DMS53 treated with DMSO at 0.1 percent for 48 hours (cell line): ENCODE measurements around the gene KCNA5.

ENCODE experiments used
- DNase-seq: peaks from one replicate; lab custom pipeline; 2025; ENCODE audit not compliant: unreplicated experiment; lab: John Stamatoyannopoulos, UW

Gene KCNA5

DNA sequence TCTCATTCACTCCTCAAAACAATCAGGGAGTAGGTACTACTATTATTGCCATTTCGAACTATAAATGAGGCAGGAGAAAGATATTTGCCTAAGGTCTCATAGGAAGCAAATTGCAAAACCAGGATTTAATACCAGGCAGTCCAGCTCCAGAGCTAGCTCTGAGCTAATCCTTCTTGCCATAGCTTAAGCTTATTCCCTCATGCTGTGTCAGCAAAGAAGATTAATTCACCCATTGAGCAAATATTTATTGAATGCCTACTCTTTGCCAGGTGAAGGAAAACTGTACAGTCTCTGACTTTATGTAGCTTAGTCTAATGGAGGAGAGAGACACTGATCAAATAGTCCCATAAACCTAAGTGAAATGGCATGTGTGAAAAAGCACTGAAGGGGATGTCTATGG lies 19.5 kb downstream of the KCNA5 start:
- DNase-seq = no peak

DNA sequence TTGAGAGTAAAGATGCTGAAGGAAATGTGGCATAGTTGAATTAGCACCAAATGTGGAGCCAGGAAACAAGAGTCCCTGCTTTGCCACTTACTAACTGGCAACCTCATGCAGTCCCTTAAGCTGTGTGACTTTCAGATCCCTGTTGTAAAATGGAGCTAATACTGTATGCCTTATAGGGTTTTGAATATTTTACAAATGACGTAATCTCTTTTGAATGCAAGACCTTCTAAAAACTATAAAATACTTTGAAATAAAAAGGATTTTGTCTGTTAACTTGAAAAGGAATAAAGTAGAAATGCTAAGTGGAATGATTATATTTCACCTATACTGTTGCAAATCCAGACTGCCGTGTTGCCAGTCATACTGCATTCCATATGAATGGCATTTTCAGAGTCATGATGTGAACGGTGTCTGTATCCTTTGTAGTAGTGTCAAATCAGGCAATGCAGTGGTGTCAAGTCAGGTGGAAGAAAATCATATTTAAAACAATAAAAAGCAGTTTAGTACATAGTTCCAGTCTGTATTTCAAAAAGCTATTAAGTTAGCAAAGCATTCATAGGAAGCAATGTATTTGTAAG lies 21.3 kb downstream of the KCNA5 start:
- no peak for DNase-seq

DNA sequence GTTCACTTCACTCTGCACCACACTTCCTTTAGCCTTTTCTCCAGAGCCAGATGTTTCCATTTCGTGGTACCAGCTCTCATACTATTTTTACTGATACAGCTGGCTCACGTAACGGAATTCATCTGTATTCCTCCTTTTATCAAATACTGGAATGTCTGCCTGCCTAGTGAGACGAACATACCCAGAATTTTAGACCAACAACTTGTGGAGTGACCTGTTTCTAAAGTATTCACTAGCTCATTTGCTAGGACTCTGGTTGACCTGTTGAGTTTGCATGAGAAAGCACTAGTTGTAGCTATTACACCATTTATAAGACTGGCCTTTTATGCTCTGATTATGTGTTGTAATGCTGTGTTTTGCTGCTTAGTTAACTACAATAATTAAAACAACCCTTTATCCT lies 22.6 kb downstream of the KCNA5 start:
- no peak for DNase-seq

DNA sequence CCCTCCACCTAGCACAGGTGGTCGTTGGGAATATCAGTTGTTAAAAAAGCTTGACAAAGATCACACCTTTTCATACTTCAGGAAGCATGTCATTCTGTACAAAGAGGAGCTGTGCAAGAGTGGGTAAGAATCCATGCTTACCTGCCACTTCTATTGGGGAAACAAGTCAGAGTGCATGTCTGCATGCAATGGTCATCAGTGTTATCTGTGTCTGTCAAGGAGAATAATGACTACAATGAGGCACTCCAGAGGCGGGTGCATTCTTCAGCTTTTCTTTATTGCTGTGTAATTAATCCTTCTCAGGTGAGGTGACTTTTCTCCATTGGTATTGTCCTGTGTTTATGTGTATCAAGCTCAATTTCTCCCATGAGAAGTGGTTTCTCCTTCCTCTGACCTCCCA lies 24.4 kb downstream of the KCNA5 start:
- no peak for DNase-seq

DNA sequence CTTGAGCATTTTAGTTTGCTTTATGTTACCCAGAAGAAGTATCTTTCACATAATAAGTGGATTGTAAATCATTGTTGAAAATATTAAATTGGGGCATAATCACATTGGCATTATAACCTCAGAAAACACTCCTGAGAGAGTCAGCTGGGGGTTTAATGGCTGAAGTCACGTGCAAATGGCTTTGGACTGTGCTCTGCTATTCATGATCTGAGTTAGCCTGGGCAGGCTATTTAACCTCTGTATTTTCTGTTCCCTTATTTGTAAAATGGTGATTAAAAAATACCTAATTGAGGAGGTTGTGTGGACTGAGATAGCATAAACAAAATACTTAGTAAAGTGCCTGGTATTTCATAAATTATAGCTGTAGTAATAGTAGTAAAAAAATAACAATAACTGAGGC lies 24.9 kb downstream of the KCNA5 start:
- no peak for DNase-seq

DNA sequence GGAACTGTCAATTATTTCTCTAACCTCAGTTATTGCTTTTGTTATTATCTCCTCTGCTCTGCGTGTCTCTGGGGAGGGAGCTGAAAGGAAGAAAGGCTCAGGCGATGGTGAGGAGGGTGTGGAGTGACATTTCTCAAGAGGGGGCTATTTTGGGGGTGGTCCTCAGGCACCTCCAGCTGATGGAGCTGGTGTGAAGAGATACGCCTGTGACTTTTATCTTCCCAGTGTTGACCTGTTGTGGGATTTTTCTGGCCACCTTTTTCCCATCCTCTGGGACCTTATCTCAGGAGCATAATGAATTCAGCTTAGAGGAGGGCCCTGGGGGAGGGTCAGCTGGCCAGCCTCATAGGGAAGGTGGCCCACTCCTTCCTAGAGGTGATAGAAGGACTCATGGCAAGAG lies 26.4 kb downstream of the KCNA5 start:
- DNase-seq = no peak

DNA sequence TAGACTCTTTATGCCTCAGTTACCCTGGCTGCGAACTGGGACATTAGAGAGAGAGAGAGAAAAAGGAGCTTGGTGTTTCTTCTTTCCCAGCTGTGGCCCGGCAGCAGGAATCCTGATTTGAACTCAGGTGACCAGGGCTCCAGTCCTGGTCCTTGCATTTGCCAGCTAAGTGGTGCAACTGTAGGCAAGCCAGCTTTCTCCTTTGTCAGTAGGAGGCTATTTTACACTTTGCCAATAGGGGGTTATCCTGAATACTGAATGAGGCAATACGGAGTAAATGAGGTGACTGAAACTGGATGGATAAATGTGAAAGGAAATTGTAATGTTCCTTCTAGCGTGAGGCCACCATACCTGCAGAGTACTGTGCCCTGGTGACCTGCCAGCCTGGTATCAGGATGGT lies 27.8 kb downstream of the KCNA5 start:
- DNase-seq = no peak

DNA sequence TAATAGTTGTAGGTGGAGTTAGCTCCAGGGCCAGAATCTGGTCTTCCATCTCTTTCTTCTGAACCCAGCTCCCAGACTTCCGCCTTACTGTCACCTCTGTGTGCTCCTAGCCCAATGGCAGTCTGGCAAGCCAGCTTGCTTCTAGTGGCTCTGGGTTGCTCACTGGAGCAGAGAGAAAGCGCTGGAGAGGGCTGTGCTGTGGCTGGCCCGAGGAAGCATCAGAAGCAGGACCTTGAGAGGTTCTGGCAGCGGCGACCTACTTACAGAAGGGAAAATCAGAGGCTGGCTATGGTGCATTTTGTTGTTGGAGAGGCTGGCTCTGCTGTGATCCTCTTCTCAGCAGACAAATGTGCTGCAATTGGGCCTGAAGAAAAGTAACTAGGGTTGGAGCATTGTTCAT lies 28.6 kb downstream of the KCNA5 start:
- no peak for DNase-seq

DNA sequence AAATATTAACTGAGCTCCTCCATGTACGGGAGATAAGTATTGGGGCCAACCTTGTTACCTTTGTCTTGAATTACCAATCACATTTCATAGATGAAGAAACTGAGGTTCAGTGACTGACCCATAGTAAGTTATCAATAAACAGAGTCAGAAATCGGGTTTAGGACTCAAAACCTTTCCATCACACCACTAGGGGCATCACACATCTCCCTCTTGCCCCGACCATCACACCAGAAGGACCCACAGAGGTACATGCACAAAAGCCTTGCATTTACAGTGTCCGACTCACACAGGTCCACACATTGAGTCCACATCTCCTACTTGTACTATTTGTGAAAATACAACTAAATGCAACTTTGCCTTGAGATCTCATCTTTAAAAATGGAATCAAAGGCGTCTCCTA lies 29.4 kb downstream of the KCNA5 start:
- no peak for DNase-seq

DNA sequence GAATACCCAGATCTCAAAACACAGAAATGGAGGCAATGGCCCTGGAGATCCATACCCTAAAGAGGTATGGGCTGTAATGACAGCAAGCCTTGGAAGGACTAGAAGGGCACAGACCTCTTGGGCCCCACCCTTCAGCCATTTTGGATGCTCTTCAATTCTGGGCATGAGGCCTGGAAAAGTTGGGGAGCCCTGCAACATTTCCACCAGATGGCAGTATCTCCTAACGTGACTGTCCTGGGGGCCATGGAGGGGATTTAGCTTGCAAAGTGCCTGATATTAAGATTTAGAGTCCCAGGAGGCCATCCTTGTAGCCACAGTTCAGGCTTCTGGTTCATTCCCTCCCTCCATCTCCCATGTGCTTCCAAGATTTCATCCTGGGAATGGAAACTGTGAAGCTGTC lies 30.2 kb downstream of the KCNA5 start:
- no peak for DNase-seq

DNA sequence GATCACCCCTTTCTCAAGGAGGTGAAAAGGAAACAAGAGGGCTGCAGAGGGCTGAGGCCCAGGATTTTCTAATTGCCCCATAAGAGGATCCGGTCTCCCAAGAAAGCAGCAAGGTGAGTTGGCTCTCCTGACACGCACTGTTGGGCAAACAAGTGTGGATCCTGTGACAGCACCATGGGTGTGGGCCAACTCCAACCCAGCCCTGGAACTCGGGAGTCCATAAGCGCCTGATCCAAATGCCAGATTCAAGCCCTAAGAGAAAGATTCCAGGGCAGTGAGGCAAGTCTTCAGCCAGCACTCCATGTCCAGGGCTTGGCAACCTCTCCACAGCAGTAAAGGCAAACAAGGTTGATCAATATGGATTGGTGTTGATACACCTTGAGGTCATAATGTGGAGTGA lies 33.1 kb downstream of the KCNA5 start:
- no peak for DNase-seq

DNA sequence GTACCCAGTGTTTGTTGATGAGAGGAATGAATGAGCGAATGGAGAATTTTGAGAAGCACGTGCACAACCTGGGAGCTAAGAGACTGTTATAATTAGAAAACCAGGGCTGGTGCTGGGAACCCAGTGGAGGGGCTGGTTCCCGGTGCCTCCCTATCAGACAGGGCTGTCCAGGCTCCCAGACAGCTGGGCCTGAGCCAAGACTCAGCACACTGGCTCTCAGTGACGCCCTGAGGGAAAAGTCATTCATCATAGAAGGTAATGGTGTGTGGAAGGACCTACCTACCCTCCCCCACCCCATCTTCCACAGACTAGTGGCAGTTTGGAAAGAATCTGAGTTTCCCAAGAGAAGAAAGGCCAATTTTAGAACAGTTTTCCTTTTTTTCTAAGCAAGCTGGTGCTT lies 34.7 kb downstream of the KCNA5 start:
- DNase-seq = no peak

DNA sequence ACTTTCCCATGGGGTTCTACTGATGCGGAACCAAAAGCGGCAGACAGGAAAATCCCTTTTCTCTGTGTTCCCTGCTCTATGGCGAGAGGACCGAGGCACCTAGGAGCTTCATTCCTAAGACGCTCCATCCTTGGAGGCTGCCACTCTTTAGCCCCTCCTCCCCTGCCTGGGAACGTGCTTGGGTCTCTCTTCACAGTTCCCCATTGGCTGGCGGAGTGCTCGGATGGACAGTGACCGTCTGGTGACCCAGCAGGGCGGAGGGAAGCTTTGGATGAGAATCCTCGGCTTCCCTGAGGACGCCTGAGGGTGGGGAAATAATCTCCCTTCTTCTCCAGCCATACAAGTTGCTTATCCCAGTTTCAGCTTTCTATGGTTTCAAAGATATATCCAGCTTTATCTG lies 37.3 kb downstream of the KCNA5 start:
- DNase-seq = no peak

DNA sequence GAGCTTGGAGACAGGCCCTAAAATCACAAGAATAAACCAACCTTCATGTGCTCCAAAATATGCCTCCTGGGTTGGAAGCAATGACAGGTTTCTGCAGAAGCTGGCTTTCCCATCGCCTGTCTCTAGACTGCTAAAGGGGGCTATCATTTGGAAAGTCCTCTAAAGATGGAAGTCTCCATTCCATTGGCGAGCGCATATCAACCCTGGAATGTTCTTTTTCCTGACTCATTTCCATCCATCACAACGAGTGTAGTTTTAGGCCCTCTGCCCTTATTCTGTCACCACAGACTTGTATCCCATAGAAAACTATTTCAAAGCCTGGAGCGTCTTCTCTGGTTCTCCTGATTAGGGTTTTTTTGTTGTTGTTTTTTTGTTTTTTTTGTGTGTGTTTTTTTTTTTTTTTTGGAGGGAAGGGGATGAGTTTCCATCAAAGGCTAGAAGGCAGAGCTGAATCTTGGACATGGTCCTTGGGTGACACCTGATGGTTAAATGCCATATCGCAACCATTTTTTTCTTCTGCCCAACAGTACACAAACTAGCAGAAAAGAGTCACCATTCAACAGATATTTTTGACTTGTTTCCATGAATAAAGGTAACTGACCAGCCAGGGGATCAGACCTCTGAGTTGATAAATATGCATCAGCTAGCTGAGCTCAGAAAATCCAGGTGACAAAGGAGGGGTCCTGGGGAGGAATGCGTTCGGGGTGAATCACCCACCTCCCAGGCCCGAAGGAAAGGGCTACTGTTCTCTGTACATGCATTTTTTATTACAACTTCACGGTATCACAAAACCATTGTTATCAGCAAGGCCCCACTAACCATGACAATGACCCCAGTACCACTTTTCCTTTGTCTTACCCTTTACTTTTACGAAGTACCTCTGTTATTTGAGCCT lies 40.5 kb downstream of the KCNA5 start:
- peak; percentile 97 for DNase-seq

DNA sequence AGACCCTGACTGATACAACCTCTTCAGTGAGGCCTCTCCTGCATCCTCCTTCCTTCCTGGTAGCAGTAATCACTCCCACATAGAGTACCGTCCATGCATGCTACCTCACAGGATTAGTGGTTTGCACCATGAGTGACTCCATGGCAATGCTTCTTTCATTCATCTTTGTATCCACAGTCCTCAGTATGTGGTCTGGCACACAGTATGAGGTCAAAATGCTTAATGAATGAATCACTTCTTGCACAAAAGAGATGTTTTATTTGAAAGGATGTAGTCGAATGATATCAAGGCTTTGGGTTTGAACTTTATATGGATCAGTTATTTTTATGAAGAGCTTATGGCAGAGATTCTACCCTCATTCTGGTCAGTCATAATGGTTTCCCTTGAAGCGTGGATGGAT lies 42.2 kb downstream of the KCNA5 start:
- DNase-seq = no peak

DNA sequence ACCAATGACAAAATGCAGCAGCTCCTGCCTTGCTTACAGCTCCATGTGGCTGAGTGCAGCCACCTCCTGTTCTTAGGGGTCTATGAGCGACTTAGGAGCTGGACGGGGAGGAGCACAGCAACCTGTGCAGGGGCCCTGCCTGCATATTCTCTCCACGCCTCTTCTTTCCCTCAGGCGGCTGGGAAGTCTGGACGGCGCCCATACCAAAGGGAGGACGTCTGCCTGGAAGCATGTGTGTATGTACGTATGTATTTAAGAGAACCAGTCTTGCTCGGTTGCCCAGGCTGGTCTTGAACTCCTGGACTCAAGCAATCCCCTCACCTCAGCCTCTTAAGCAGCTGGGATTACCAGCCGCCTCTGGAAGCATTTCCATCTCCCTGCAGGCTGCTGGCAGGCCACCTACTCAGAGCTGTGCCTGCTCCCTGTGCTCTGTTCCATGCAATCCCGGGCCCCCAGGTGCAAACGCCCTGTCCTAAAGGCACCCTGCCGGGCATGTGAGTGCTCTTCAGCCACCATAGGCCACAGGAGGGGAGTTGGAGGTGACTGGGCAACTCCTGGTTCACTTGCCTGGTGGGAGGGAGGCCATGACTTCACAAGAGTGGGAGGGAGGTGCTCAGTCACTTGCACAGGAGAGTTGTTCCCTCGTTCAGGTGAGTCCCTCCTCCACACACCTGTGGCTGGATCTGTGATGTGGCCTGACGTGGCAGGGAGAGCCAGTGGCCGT lies 44.3 kb downstream of the KCNA5 start:
- DNase-seq = no peak

DNA sequence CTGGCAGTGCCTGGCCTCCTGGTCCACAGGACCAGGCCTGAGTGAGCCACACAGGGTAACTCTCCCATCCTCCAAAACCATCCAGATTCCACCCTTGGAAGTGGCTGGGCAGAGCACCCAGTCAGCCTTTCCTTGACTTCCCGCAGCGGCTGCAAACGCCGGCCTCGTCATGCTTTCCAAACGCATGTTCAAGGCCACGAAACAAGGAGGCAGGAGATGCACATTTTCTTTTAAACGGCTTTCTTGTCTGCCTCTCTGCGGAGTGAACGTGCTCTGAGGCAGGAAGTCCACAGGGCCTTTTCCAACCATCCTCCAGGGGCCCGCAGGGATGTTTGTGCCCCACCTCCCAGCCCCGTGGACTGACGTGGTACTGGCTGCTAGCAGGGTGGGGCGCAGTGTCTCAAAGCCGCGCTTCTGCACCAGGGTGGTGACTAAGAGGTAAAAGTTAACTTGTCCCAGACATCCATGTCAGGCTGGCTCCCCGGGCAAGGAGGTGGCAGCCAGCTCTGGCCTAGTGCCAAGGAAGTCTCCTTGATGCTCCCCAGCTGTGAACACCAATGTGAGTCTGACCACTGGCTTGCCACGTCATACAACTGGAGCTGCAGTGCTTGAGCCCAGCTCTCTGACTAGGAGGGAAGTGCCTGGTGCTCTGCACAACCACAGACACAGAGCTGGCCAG lies 45.0 kb downstream of the KCNA5 start:
- DNase-seq = no peak

DNA sequence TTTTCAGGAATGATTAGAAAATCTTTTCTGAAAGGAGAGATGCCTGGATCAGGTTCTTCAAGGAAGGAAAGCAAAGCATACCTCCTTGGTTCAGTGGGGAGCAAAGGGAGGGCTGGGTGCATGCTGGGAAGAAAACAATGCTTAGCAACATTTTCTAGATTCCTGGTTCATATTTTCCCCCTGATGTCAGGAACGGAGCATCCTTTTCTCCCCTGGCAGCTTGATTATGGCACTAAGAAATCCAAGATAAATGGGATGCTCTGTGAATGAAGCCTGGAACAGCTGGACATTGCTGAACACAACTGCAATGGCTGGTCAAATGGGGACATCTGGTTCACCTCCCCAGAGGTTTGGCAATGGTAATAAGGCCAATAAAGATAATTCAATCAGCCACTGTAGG lies 50.9 kb downstream of the KCNA5 start:
- no peak for DNase-seq

DNA sequence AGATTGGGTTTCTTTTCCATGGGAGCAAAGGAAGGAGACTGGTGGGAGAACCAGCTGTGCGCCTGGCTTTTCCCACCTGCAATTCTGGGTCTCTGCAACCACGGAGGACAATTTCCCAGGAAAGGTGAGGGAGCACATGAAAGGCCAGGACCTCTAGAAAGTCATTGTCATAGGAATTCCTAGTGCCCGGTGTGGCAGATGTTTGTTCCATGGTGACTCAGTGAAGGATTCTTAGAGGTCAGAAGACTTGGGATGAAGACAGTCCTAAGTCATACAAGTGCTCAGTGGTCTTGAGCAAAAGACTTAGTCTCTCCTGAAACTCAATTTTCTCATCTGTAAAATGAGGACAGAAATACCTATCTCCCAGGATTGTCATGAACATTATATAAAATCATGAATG lies 51.3 kb downstream of the KCNA5 start:
- no peak for DNase-seq
